RWPE2 (cell line): ENCODE measurements around the gene PSMB8.

ENCODE experiments used
- ATAC-seq: fragments of 200-7000 bp; cut with Tn5 transposase; 3 replicates; pipeline ENCODE4 v1.9.1; 2021; ENCODE audit warnings: low read depth
- DNase-seq: peaks from one replicate; pipeline ENCODE4 v3.0.0-alpha.2; 2020; ENCODE audit warnings: low spot score
- H3K27ac ChIP-seq: fragments of 450-650 bp; 2 replicates; pipeline ENCODE4 v1.5.1; 2017; ENCODE audit warnings: mild to moderate bottlenecking; ENCODE audit not compliant: poor library complexity, severe bottlenecking
- H3K27me3 ChIP-seq: fragments of 250-450 bp; sonication (Bioruptor Pico); 2 replicates; pipeline ENCODE4 v1.5.1; 2021; ENCODE audit warnings: mild to moderate bottlenecking, moderate library complexity; ENCODE audit not compliant: insufficient read depth, poor library complexity, severe bottlenecking
- H3K36me3 ChIP-seq: fragments of 250-450 bp; sonication (Bioruptor Pico); 2 replicates; pipeline ENCODE4 v1.5.1; 2020; ENCODE audit warnings: low read depth, mild to moderate bottlenecking, moderate library complexity
- H3K4me1 ChIP-seq: fragments of 250-450 bp; sonication (Bioruptor Pico); 2 replicates; pipeline ENCODE4 v1.5.1; 2021; ENCODE audit warnings: mild to moderate bottlenecking, moderate library complexity; ENCODE audit not compliant: insufficient read depth, poor library complexity, severe bottlenecking
- H3K4me3 ChIP-seq: fragments of 250-450 bp; sonication (Bioruptor Pico); 2 replicates; pipeline ENCODE4 v1.5.1; 2021; ENCODE audit warnings: mild to moderate bottlenecking, moderate library complexity; ENCODE audit not compliant: severe bottlenecking
- H3K9me3 ChIP-seq: fragments of 250-450 bp; sonication (Bioruptor Pico); 2 replicates; pipeline ENCODE4 v1.5.1; 2021; ENCODE audit warnings: mild to moderate bottlenecking, moderate library complexity; ENCODE audit not compliant: severe bottlenecking
- TF ChIP-seq, protein P1 (sequence below): fragments of 450-650 bp; IDR thresholded peaks from one replicate; pipeline ENCODE4 v1.5.1; 2017; ENCODE audit warnings: mild to moderate bottlenecking, moderate library complexity; ENCODE audit not compliant: poor library complexity, severe bottlenecking

PSMB8 gene

DNA sequence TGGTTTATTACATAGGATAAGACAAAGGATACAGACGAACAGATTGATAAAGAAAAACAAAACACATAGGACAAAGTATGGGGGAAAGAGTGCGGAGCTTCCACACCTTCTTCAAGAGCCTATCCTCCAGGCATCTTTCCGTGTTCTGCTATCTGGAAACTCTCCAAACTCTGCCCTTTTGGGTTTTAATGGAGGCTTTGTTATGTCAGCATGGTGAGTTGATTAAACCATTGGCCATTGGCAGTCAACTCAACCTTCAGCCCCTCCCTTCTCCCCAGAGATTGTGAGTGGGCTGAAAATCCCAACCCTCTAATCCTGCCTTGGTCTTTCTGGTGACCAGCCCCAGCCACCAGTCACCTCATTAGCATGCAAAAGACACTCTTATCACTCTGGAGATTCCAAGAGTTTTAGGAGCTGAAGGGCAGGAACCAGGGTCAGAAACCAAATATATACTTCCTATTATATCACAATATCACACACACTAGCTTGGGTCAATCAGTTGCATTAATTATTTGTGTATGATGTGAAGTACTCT, 50.9 kb downstream of the PSMB8 start:
- H3K4me1 ChIP-seq = no peaks in the 10 kb centered on the region
- TF ChIP-seq, protein P1, sequence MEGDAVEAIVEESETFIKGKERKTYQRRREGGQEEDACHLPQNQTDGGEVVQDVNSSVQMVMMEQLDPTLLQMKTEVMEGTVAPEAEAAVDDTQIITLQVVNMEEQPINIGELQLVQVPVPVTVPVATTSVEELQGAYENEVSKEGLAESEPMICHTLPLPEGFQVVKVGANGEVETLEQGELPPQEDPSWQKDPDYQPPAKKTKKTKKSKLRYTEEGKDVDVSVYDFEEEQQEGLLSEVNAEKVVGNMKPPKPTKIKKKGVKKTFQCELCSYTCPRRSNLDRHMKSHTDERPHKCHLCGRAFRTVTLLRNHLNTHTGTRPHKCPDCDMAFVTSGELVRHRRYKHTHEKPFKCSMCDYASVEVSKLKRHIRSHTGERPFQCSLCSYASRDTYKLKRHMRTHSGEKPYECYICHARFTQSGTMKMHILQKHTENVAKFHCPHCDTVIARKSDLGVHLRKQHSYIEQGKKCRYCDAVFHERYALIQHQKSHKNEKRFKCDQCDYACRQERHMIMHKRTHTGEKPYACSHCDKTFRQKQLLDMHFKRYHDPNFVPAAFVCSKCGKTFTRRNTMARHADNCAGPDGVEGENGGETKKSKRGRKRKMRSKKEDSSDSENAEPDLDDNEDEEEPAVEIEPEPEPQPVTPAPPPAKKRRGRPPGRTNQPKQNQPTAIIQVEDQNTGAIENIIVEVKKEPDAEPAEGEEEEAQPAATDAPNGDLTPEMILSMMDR = no peak

More for the DNA sequence above, 50.9 kb downstream of the PSMB8 start:
- Histone ChIP-seq H3K9me3 (no peaks in the 10 kb centered on the region), H3K4me3 (no peak overlapping the region), H3K36me3 (no peaks in the 10 kb centered on the region), H3K27me3 (peaks cover 48% of the 10 kb centered on the region), H3K27ac (no peak overlapping the region)
- ATAC-seq = no peak
- no peak for DNase-seq
